ENCODE results near the gene RETN.
A peak's percentile ranks its signal among the peaks of the same experiment; 100 is the strongest.

Gene RETN

DNA sequence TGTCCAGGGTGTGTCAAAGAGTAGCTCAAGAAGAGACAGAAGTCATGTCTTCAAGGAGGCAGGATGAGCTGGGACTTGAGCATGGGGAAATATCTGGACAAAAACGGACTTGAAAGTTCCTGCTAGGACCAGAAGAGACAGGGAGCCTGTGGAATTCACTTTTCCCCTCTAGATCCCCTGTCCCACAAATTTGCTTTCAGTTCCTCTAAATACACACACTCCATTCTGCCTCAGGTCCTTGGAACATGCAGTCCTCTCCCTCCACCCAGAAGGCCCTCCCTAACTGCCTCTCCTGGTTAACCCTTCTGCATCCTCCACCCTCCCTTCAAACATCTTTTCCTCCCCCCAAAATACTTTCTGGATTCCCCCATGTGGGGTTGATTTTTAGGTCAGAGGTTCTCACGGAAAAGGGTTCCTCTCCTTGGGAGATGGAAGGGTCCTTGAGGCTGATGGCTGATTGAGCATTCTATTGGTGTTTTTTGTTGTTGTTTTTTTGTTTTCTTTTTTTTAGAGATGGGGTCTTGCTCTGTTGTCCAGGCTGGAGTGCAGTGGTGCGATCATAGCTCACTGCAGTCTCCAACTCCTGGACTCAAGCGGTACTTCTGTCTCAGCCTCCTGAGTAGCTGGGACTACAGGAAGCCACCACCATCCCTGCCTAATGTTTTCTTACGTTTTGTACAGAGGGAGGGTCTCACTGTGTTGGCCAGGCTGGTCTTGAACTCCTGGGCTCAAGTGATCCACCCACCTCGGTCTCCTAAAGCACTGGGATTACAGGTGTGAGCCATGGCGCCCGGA is 6.9 kb upstream of the RETN start:
- no peaks in the 10 kb centered on the region for H3K4me1 ChIP-seq (ENCODE audit: insufficient read depth, low read length)
- no peaks in the 10 kb centered on the region for H3K9me3 ChIP-seq (ENCODE audit: control insufficient read depth, insufficient read depth, low read length)

DNA sequence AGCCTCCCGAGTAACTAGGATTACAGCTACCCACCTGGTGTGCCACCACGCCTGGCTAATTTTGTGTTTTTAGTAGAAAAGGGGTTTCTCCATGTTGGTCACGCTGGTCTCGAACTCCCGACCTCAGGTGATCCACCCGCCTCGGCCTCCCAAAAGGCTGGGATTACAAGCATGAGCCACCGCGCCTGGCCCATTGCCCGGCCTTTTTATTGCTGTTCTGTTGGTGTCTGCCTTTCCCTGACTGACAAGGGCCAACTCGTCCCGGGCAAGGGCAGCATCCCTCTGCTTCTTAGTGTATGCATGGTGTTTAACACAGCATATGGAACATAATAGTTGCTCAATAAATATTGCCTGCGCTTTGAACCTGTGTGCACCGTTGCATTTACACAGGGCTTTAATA is 6.2 kb upstream of the RETN start:
- Histone ChIP-seq H3K9ac (ENCODE audit: low read depth, low read length) (no peak overlapping the region), H3K36me3 (ENCODE audit: insufficient read depth, low read length) (no peaks in the 10 kb centered on the region), H3K9me3 (ENCODE audit: control insufficient read depth, insufficient read depth, low read length) (no peaks in the 10 kb centered on the region), H3K4me1 (ENCODE audit: insufficient read depth, low read length) (no peaks in the 10 kb centered on the region)

More for the DNA sequence above, 6.9 kb upstream of the RETN start:
- Histone ChIP-seq H3K36me3 (ENCODE audit: insufficient read depth, low read length) (no peaks in the 10 kb centered on the region), H3K9ac (ENCODE audit: low read depth, low read length) (no peak overlapping the region)

- Histone ChIP-seq H3K9ac (ENCODE audit: low read depth, low read length) (no peak overlapping the region), H3K9me3 (ENCODE audit: control insufficient read depth, insufficient read depth, low read length) (no peaks in the 10 kb centered on the region), H3K36me3 (ENCODE audit: insufficient read depth, low read length) (no peaks in the 10 kb centered on the region), H3K4me1 (ENCODE audit: insufficient read depth, low read length) (no peaks in the 10 kb centered on the region)
Observed at GRCh38 chr19:7663706-7664105, 5.1 kb upstream of the RETN start.

- Histone ChIP-seq H3K4me1 (ENCODE audit: insufficient read depth, low read length) (no peaks in the 10 kb centered on the region), H3K36me3 (ENCODE audit: insufficient read depth, low read length) (no peaks in the 10 kb centered on the region), H3K9me3 (ENCODE audit: control insufficient read depth, insufficient read depth, low read length) (no peaks in the 10 kb centered on the region), H3K9ac (ENCODE audit: low read depth, low read length) (no peak overlapping the region)
Observed at GRCh38 chr19:7665076-7665475, 3.8 kb upstream of the RETN start.

- Histone ChIP-seq H3K9me3 (ENCODE audit: control insufficient read depth, insufficient read depth, low read length) (no peaks in the 10 kb centered on the region), H3K9ac (ENCODE audit: low read depth, low read length) (peak overlapping the region; percentile 3; the same call in 1 of the 2 replicates), H3K4me1 (ENCODE audit: insufficient read depth, low read length) (no peaks in the 10 kb centered on the region), H3K36me3 (ENCODE audit: insufficient read depth, low read length) (no peaks in the 10 kb centered on the region)
Observed at GRCh38 chr19:7669641-7670040, 792 bp downstream of the RETN start.

- H3K9ac ChIP-seq (ENCODE audit: low read depth, low read length): peak overlapping the region; percentile 54; the same call in 1 of the 2 replicates
Observed at GRCh38 chr19:7670150-7670783, 1.4 kb downstream of the RETN start.

DNA sequence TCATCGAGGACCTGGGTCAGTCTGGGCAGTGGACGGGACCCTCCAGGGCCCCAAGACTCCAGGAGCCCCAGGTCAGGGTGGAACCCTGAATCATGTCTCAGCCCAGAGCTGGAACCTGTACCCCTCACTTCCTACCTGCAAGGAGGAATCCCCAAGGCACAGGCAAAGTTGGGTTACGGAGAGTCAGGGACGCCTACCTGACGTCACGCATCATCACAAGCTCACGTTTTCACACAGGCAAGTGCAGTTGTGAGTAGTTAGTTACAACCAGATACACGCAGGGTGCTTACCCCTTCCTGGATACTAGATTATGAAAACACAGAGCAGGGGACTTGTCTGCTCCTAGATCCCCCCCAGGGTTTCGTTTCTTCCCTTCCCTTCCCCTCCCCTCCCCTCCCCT is 1.9 kb downstream of the RETN start:
- peak overlapping the region; percentile 54; the same call in 1 of the 2 replicates for H3K9ac ChIP-seq (ENCODE audit: low read depth, low read length)
- H3K36me3 ChIP-seq (ENCODE audit: insufficient read depth, low read length): no peaks in the 10 kb centered on the region
- no peaks in the 10 kb centered on the region for H3K9me3 ChIP-seq (ENCODE audit: control insufficient read depth, insufficient read depth, low read length)

More at GRCh38 chr19:7670150-7670783, 1.4 kb downstream of the RETN start:
- Histone ChIP-seq H3K36me3 (ENCODE audit: insufficient read depth, low read length) (no peaks in the 10 kb centered on the region), H3K4me1 (ENCODE audit: insufficient read depth, low read length) (no peaks in the 10 kb centered on the region), H3K9me3 (ENCODE audit: control insufficient read depth, insufficient read depth, low read length) (no peaks in the 10 kb centered on the region)

GRCh38 chr19:7672522-7672921 is 3.7 kb downstream of the RETN start:
- H3K4me1 ChIP-seq (ENCODE audit: insufficient read depth, low read length): no peaks in the 10 kb centered on the region
- no peaks in the 10 kb centered on the region for H3K36me3 ChIP-seq (ENCODE audit: insufficient read depth, low read length)
- H3K9me3 ChIP-seq (ENCODE audit: control insufficient read depth, insufficient read depth, low read length): no peaks in the 10 kb centered on the region
- no peak overlapping the region for H3K9ac ChIP-seq (ENCODE audit: low read depth, low read length)

More for the DNA sequence above, 1.9 kb downstream of the RETN start:
- no peaks in the 10 kb centered on the region for H3K4me1 ChIP-seq (ENCODE audit: insufficient read depth, low read length)

DNA sequence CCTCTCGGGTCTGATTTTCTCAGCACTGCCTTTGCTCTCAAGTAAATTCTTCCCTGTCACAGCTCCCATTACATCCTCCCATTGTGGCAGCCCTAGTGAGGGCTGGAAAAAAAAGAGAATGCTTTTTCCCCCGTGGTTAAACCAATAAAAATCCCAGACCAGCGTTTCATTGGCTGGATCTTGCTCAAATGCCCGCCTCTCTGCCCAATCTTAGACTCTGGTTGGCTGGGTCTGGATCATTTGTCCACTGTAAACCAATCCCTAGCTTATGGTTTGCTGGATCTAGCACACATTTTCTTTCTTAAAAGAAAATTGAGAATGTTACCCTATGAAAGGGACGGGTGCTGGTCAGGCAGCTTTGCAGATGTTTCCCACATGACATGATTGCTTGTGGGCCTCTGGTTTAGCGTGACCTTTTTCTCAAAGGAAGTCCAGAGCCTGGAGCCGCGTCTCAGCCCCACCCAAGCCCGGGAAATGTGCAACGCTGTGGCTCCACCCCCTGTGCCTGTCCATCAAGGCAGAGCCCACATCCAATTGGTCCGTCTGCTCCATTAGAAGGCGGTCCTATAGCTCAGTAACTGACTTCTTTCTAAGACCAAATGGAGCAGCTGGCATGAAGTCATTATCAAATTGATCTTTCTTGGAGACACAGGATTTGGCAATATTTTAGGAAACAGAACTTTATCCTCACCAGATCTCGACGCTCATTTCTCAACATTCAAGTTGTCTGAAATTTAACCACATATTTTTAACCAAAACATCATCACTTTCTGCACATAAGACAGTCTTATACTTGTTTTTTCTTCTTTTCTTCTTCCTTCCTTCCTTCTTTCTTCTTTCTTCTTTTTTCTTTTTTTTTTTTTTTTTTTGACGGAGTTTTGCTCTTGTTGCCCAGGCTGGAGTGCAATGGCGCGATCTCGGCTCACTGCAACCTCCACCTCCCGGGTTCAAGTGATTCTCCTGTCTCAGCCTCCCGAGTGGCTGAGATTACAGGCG is 5.5 kb downstream of the RETN start:
- Histone ChIP-seq H3K9me3 (ENCODE audit: control insufficient read depth, insufficient read depth, low read length) (no peaks in the 10 kb centered on the region), H3K36me3 (ENCODE audit: insufficient read depth, low read length) (no peaks in the 10 kb centered on the region), H3K9ac (ENCODE audit: low read depth, low read length) (peak overlapping the region; percentile 19; the same call in 1 of the 2 replicates), H3K4me1 (ENCODE audit: insufficient read depth, low read length) (peaks cover 6% of the 10 kb centered on the region; the same call in 1 of the 2 replicates)

DNA sequence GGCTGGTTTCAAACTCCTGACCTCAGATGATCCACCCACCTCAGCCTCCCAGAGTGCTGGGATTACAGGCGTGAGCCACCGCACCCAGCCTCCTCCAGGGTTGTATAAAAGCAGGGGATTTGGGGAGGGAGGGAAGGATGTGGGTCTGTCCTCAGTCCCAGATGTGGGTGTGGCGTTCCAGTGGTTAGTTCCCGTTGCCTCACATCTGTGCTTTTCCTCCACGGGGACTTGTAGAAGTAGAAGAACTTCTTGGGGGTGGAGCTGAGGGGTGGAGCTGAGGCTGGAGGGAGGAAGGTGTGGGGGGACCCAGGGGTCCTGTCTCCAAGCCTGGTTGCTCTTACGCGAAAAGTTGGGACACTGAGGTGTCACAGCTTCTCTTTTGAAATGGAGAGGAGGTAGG is 7.5 kb downstream of the RETN start:
- H3K36me3 ChIP-seq (ENCODE audit: insufficient read depth, low read length): no peaks in the 10 kb centered on the region
- H3K9me3 ChIP-seq (ENCODE audit: control insufficient read depth, insufficient read depth, low read length): no peaks in the 10 kb centered on the region
- H3K4me1 ChIP-seq (ENCODE audit: insufficient read depth, low read length): peaks cover 6% of the 10 kb centered on the region; the same call in 1 of the 2 replicates
- H3K9ac ChIP-seq (ENCODE audit: low read depth, low read length): no peak overlapping the region

GRCh38 chr19:7676854-7677253 is 8.0 kb downstream of the RETN start, which contains the start of gene MCEMP1:
Gene MCEMP1, plus strand, starts transcription at chr19:7677090. Its CDS starts 31 bp downstream, at chr19:7677121.
- no peaks in the 10 kb centered on the region for H3K9me3 ChIP-seq (ENCODE audit: control insufficient read depth, insufficient read depth, low read length)
- H3K4me1 ChIP-seq (ENCODE audit: insufficient read depth, low read length): peaks cover 6% of the 10 kb centered on the region; the same call in 1 of the 2 replicates
- H3K36me3 ChIP-seq (ENCODE audit: insufficient read depth, low read length): no peaks in the 10 kb centered on the region
- H3K9ac ChIP-seq (ENCODE audit: low read depth, low read length): no peak within 1 kb of the TSS

DNA sequence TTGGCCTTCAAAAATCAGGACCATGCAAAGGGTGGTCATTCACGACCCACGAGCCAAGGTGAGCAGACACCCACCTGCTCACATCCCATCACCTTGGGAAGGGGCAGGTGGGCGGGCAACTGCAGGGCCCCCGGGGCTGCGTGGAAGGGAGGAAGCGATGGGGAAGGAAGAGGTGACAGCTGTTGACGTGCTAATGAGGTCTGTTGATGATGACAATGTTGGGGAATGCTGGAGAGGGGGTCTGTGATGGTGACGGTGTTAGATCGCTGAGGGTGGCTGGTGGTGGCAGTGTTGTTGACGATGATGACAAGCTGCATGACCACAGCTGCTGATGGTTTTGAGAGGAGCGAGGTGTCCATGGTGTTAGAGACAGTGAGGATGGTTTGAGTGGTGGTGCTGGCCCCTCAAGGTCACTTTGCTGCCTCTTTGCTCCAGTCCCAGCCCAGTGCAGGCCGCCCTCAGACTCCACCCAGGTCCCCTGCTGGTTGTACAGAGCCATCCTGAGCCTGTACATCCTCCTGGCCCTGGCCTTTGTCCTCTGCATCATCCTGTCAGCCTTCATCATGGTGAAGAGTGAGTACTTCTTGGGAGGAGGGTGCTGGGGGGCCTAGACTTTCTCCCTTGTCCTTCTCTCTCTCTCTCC is 8.9 kb downstream of the RETN start:
- Histone ChIP-seq H3K9me3 (ENCODE audit: control insufficient read depth, insufficient read depth, low read length) (no peaks in the 10 kb centered on the region), H3K9ac (ENCODE audit: low read depth, low read length) (no peak overlapping the region), H3K36me3 (ENCODE audit: insufficient read depth, low read length) (no peaks in the 10 kb centered on the region; the same call in 1 of the 2 replicates), H3K4me1 (ENCODE audit: insufficient read depth, low read length) (peaks cover 6% of the 10 kb centered on the region; the same call in 1 of the 2 replicates)

DNA sequence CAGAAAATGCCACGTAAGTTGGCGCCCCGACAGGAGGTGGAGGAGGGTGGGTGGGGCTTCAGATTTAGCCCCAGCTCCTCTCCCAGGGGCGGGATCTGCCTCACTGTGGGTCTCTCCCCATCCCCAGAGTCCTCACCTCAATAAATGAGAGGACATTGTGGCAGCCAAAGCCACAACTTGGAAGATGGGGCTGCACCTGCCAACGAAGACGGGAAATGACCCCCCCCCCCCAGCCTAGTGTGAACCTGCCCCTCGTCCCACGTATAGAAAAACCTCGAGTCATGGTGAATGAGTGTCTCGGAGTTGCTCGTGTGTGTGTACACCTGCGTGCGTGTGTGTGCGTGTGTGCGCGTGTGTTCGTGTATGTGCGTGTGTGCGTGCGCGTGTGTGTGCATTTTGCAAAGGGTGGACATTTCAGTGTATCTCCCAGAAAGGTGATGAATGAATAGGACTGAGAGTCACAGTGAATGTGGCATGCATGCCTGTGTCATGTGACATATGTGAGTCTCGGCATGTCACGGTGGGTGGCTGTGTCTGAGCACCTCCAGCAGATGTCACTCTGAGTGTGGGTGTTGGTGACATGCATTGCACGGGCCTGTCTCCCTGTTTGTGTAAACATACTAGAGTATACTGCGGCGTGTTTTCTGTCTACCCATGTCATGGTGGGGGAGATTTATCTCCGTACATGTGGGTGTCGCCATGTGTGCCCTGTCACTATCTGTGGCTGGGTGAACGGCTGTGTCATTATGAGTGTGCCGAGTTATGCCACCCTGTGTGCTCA is 10.3 kb downstream of the RETN start:
- Histone ChIP-seq H3K9ac (ENCODE audit: low read depth, low read length) (no peak overlapping the region), H3K9me3 (ENCODE audit: control insufficient read depth, insufficient read depth, low read length) (no peaks in the 10 kb centered on the region), H3K4me1 (ENCODE audit: insufficient read depth, low read length) (peaks cover 6% of the 10 kb centered on the region; the same call in 1 of the 2 replicates), H3K36me3 (ENCODE audit: insufficient read depth, low read length) (no peaks in the 10 kb centered on the region; the same call in 1 of the 2 replicates)

Measured in ES-I3 (cell line).